K562 (cell line): ENCODE results near the gene SPATC1L. TPM values are rescaled to one million over a fixed set of nuclear protein-coding genes. Genes with fewer than 3 reads are reported as not detected.

Experiments used
- ELF2 ChIP-seq: fragments of 250-450 bp; sonication (Bioruptor Pico); IDR thresholded peaks from 2 replicates; pipeline ENCODE4 v1.5.0; 2021; ENCODE audit warnings: mild to moderate bottlenecking
- GTF3C2 ChIP-seq: IDR thresholded peaks from 3 replicates; pipeline ENCODE4 v1.6.1; 2011; ENCODE audit warnings: borderline replicate concordance, mild to moderate bottlenecking, moderate library complexity; ENCODE audit not compliant: insufficient read length; ENCODE audit errors: extremely low read depth
- HDAC8 ChIP-seq: fragments of 450-650 bp; IDR thresholded peaks from 2 replicates; pipeline ENCODE4 v1.6.1; 2016; ENCODE audit warnings: mild to moderate bottlenecking, missing genetic modification characterization, moderate library complexity, missing compliant biosample characterization
- KHSRP ChIP-seq: fragments of 450-650 bp; IDR thresholded peaks from 2 replicates; pipeline ENCODE4 v1.6.1; 2017
- RAD51 ChIP-seq: fragments of 450-650 bp; IDR thresholded peaks from 2 replicates; pipeline ENCODE4 v1.7.1; 2016; ENCODE audit warnings: low read depth, mild to moderate bottlenecking, borderline replicate concordance
- polyA plus RNA-seq, 8 experiments: library from polyadenylated mRNA; depleted of rRNA in 4 of 8; stranded (reverse) in 5 of 8; unstranded in 3 of 8; fragments of >200 nt; fragmentation: Nextera tagmentation in 2 of 8; fragmentation: Illumina TruSeq in 1 of 8; extraction: Ambion mirVana in 2 of 8; extraction: Trizol in 1 of 8; gene quantifications; 2 replicates each; pipeline versions ENCODE4 v1.2.1 to v1.2.3, GENCODE V29; 2011 to 2014; ENCODE audit warnings: inconsistent platforms in 1 of 8, missing spikeins in 1 of 8
- total RNA-seq, 7 experiments: library from RNA; depleted of rRNA in 6 of 7; stranded (reverse); fragments of >200 nt in 6 of 7; fragmentation: Illumina TruSeq in 2 of 7; extraction: Trizol in 2 of 7; gene quantifications; 2 replicates each; pipeline versions ENCODE4 v1.2.1 to v1.2.3, GENCODE V29; 2011 to 2021; ENCODE audit warnings: low replicate concordance in 1 of 7
- TF ChIP-seq, protein P1 (sequence below): conservative IDR thresholded peaks from 2 replicates; pipeline ENCODE4 v1.6.1; 2011; ENCODE audit warnings: low read depth, mild to moderate bottlenecking, low read length; ENCODE audit not compliant: control insufficient read depth
- TF ChIP-seq, protein P2 (sequence below): fragments of 250-450 bp; sonication (Bioruptor Pico); IDR thresholded peaks from 2 replicates; pipeline ENCODE4 v1.5.0; 2022; ENCODE audit warnings: mild to moderate bottlenecking
- TF ChIP-seq, protein P3 (sequence below), 2 experiments: fragments of 450-650 bp in 1 of 2; sonication (generic) in 1 of 2; formaldehyde crosslinking in 1 of 2; IDR thresholded peaks; 2 replicates each; pipeline versions ENCODE4 v1.7.1 to v1.9.0; 2016 to 2022; ENCODE audit warnings: inconsistent platforms in 1 of 2, mild to moderate bottlenecking in 1 of 2, missing genetic modification reagents in 1 of 2

The SPATC1L gene
- total and polyA plus RNA-seq, 9 of the 15 experiments (the other 6 are each of a cell fraction or from before 2014, with no cell fraction given) = 0.14 to 121 (median 34.0) TPM; not detected in 1

GRCh38 chr21:46228345-46229051, 44.2 kb upstream of the SPATC1L start, which contains the start of gene LSS (continued):
- TF ChIP-seq RAD51 (no peak), GTF3C2 (no peak), KHSRP (no peak), HDAC8 (tag) (0 out of 2 replicates have a peak, but pooled peaks have one; percentile 34), ELF2 (CRISPR knock-in tag) (no peak)
- TF ChIP-seq, protein P1, sequence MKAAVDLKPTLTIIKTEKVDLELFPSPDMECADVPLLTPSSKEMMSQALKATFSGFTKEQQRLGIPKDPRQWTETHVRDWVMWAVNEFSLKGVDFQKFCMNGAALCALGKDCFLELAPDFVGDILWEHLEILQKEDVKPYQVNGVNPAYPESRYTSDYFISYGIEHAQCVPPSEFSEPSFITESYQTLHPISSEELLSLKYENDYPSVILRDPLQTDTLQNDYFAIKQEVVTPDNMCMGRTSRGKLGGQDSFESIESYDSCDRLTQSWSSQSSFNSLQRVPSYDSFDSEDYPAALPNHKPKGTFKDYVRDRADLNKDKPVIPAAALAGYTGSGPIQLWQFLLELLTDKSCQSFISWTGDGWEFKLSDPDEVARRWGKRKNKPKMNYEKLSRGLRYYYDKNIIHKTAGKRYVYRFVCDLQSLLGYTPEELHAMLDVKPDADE = peak; percentile 31
- TF ChIP-seq, protein P2, sequence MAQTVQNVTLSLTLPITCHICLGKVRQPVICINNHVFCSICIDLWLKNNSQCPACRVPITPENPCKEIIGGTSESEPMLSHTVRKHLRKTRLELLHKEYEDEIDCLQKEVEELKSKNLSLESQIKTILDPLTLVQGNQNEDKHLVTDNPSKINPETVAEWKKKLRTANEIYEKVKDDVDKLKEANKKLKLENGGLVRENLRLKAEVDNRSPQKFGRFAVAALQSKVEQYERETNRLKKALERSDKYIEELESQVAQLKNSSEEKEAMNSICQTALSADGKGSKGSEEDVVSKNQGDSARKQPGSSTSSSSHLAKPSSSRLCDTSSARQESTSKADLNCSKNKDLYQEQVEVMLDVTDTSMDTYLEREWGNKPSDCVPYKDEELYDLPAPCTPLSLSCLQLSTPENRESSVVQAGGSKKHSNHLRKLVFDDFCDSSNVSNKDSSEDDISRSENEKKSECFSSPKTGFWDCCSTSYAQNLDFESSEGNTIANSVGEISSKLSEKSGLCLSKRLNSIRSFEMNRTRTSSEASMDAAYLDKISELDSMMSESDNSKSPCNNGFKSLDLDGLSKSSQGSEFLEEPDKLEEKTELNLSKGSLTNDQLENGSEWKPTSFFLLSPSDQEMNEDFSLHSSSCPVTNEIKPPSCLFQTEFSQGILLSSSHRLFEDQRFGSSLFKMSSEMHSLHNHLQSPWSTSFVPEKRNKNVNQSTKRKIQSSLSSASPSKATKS = no peak
- TF ChIP-seq, protein P3, sequence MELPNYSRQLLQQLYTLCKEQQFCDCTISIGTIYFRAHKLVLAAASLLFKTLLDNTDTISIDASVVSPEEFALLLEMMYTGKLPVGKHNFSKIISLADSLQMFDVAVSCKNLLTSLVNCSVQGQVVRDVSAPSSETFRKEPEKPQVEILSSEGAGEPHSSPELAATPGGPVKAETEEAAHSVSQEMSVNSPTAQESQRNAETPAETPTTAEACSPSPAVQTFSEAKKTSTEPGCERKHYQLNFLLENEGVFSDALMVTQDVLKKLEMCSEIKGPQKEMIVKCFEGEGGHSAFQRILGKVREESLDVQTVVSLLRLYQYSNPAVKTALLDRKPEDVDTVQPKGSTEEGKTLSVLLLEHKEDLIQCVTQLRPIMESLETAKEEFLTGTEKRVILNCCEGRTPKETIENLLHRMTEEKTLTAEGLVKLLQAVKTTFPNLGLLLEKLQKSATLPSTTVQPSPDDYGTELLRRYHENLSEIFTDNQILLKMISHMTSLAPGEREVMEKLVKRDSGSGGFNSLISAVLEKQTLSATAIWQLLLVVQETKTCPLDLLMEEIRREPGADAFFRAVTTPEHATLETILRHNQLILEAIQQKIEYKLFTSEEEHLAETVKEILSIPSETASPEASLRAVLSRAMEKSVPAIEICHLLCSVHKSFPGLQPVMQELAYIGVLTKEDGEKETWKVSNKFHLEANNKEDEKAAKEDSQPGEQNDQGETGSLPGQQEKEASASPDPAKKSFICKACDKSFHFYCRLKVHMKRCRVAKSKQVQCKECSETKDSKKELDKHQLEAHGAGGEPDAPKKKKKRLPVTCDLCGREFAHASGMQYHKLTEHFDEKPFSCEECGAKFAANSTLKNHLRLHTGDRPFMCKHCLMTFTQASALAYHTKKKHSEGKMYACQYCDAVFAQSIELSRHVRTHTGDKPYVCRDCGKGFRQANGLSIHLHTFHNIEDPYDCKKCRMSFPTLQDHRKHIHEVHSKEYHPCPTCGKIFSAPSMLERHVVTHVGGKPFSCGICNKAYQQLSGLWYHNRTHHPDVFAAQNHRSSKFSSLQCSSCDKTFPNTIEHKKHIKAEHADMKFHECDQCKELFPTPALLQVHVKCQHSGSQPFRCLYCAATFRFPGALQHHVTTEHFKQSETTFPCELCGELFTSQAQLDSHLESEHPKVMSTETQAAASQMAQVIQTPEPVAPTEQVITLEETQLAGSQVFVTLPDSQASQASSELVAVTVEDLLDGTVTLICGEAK (IDR thresholded peaks at IDR 0.05) = 0 out of 2 replicates have a peak, but pooled peaks have one; percentile 35
- TF ChIP-seq, protein P3 (CRISPR knock-in tag; IDR thresholded peaks at IDR 0.05) = no peak
